Measurements from ENCODE around the gene BCKDHA.
"Not testable (repeated sequence)": the region's sequence is repeated elsewhere in the genome, so short reads cannot be mapped to it uniquely, and the experiment has no call there.

The BCKDHA gene

GRCh38 chr19:41407271-41407670 is 9.7 kb downstream of the BCKDHA start:
- no peak for DNase-seq

- DNase-seq, result no peak
These were observed 10.6 kb downstream of the BCKDHA start for GRCh38 chr19:41408256-41408655.

- DNase-seq, result not testable (repeated sequence)
These were observed 11.2 kb downstream of the BCKDHA start for GRCh38 chr19:41408846-41409245.

GRCh38 chr19:41409288-41409687 is 11.7 kb downstream of the BCKDHA start:
- no peak for DNase-seq

GRCh38 chr19:41410336-41411054 is 12.9 kb downstream of the BCKDHA start:
- DNase-seq, result no peak

- DNase-seq, result no peak
These were observed 13.7 kb downstream of the BCKDHA start for GRCh38 chr19:41411100-41411967.

GRCh38 chr19:41411968-41412265 is 14.3 kb downstream of the BCKDHA start:
- DNase-seq, result peak; percentile 45

- DNase-seq, result no peak
These were observed 15.3 kb downstream of the BCKDHA start for GRCh38 chr19:41412953-41413352.

- DNase-seq, result no peak
These were observed 16.3 kb downstream of the BCKDHA start for GRCh38 chr19:41413947-41414346.

- DNase-seq, result no peak
These were observed 16.8 kb downstream of the BCKDHA start for GRCh38 chr19:41414461-41414860.

- DNase-seq, result no peak
These were observed 17.5 kb downstream of the BCKDHA start for GRCh38 chr19:41415154-41415571.

GRCh38 chr19:41416194-41416674 is 18.6 kb downstream of the BCKDHA start:
- DNase-seq, result no peak

GRCh38 chr19:41420101-41420880 is 22.7 kb downstream of the BCKDHA start:
- no peak for DNase-seq

GRCh38 chr19:41421314-41421713 is 23.7 kb downstream of the BCKDHA start:
- no peak for DNase-seq

- no peak for DNase-seq
These were observed 24.4 kb downstream of the BCKDHA start for GRCh38 chr19:41421973-41422372.

- DNase-seq, result no peak
These were observed 24.8 kb downstream of the BCKDHA start for GRCh38 chr19:41422456-41422855.

- DNase-seq, result no peak
These were observed 25.3 kb downstream of the BCKDHA start for GRCh38 chr19:41422955-41423354.

- DNase-seq, result no peak
These were observed 26.9 kb downstream of the BCKDHA start for GRCh38 chr19:41424335-41425173.

GRCh38 chr19:41425174-41426115 is 27.8 kb downstream of the BCKDHA start:
- DNase-seq, result no peak

- no peak for DNase-seq
These were observed 28.7 kb downstream of the BCKDHA start for GRCh38 chr19:41426116-41426841.
